D721Med (cell line): Measurements from ENCODE around the gene TBC1D2.

Experiments used
- DNase-seq: peaks from one replicate; pipeline ENCODE4 v3.0.0; 2011; ENCODE audit warnings: low spot score; ENCODE audit not compliant: insufficient read length
- FAIRE-seq: peaks from 2 replicates; lab custom pipeline; 2011; peaks lifted over from hg19 to GRCh38; lab: Jason Lieb, UNC
- TF ChIP-seq, protein P1 (sequence below): IDR thresholded peaks from 2 replicates; pipeline ENCODE4 v1.5.1; 2012; ENCODE audit warnings: mild to moderate bottlenecking, control low read depth; ENCODE audit not compliant: insufficient read depth; ENCODE audit errors: missing control alignments

The TBC1D2 gene

DNA sequence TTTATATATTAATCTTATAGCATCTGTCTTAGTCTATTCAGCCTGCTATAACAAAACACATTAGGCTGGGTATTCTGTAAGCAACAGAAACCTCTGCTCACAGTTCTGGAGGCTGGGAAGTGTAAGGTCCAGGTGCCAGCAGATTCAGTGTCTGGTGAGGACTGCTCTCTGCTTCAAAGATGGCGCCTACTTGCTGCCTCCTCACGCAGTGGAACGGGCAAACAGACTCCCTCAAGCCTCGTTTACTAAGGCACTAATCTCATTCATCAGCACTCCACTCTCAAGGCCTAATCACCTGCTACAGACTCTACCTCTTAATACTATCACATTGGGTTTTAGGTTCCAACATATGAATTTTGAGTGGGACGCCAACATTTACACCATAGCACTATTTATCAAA, 5.2 kb upstream of the TBC1D2 start:
- TF ChIP-seq, protein P1, sequence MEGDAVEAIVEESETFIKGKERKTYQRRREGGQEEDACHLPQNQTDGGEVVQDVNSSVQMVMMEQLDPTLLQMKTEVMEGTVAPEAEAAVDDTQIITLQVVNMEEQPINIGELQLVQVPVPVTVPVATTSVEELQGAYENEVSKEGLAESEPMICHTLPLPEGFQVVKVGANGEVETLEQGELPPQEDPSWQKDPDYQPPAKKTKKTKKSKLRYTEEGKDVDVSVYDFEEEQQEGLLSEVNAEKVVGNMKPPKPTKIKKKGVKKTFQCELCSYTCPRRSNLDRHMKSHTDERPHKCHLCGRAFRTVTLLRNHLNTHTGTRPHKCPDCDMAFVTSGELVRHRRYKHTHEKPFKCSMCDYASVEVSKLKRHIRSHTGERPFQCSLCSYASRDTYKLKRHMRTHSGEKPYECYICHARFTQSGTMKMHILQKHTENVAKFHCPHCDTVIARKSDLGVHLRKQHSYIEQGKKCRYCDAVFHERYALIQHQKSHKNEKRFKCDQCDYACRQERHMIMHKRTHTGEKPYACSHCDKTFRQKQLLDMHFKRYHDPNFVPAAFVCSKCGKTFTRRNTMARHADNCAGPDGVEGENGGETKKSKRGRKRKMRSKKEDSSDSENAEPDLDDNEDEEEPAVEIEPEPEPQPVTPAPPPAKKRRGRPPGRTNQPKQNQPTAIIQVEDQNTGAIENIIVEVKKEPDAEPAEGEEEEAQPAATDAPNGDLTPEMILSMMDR, result no peak
- FAIRE-seq (no peak), DNase-seq (no peak)

DNA sequence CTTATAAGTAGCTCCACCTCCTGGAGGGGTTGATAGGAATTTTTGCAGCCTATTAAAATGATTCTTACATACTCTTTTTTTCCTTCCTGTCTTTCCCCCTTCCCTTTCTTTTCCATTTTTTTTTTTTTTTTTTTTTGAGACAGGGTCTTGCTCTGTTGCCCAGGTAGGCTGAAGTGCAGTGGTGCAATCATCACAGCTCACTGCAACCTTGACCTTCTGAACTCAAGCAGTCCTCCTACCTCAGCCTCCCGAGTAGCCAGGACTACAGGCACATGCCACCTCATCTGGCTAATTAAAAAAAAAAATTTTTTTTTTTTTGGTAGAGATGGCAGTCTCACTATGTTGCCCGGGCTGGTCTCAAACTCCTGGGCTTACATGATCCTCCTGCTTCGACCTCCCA, 4.3 kb upstream of the TBC1D2 start:
- DNase-seq (no peak), FAIRE-seq (no peak)
- TF ChIP-seq, protein P1, result no peak

DNA sequence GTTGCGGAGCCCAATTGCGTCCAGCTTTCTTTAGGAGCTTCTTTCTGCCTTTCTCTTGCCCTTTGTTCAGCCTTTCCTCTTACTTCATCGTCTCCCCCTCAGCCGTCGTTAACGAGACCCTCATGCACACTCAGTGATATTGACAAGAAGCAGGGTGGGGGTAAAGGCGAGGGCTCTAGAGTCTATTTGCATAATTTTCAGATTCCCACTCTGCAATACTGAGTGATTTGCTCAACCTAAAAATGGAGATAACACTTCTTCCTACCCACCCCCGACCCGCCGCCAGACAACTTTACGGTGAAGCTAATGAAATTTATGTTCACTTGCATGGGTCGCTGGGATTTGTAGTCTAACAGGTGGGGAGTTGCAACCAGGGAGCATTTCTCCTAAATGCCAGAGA, 1.3 kb upstream of the TBC1D2 start:
- no peak for DNase-seq
- TF ChIP-seq, protein P1, result no peak
- no peak for FAIRE-seq

DNA sequence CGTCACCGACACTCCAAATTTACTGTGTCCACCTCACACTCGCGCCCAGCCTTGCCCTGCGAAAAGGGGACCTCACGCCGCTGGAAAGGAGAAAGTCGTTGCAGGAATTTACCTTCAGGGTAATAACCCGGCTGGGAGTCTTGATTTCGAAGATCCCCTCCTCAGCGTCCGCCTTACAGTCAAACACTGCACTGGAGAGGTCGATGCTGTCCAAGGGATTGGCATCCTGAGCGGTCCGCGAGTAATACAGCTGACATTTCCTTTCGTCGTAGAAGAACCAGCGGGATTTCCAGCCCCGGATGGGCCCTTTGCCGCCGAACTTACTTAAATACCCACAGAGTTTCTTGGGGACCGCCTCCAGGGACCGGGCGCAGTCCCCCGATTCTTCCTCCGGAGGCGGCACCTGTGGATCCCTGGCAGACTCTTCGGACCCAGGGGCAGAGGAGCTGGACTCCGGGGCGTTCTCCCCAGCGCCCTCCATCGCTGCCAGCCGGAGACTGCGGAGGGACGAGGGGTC, 330 bp downstream of the TBC1D2 start:
- TF ChIP-seq, protein P1, result no peak
- no peak for FAIRE-seq
- peak; percentile 33 for DNase-seq

DNA sequence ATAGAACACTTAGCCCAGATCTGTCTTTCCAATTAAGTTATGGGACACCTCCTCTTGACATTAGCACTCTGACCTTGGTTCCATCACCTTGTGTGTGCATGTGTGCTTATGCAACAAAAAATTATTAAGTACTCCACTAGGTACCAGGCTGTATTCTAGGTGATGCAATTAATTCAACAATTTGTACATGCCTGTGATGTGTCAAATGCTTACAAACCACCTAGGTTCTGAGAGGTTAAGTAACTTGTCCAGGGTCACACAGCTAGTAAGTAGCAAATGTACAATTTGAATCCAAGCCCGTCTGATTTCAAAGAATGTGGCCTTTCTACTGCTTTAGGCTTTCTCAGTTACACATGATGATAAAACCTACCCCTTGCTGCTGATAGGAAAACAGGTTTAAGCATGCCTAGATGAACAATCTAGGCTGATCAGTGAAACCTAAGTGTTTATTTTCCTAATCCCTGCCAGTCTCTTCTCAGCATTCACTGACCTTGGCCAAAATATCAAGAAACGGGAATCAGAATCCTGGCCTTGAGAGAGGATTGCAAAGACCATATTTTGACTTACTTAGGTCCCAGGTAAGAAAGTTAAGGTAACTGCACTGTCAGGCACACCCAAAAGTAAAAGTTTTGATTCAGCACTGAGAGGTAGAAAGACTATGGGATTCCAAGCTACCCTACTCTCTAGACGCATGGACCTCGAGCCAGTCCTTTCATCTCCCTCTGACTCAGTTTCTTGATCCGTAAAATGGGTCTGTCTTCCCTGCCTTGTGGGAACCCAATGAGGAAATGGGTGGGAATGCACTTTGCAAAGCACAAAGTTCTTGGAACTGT, 1.0 kb downstream of the TBC1D2 start:
- TF ChIP-seq, protein P1, result no peak
- FAIRE-seq (no peak), DNase-seq (no peak)

DNA sequence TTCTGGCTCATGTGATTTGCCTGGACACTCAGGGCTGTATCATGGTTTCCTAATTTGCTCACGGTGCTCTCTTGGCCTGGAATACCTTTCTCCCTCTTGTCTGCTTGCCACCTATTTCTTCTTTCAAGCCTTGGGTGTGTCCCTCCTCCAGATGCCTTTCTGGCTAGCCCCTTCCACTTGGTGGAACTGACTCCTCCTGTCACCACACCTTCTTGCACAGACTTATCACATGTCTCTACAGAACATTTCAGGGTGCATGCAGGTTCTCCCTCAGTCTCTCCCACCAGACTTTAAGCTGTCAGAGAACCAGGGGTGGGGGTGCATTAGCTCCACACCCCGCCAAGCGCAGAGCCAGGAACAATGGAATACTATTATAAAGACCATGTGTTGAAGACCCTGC, 1.9 kb downstream of the TBC1D2 start:
- TF ChIP-seq, protein P1, result no peak
- no peak for FAIRE-seq
- DNase-seq, result no peak

DNA sequence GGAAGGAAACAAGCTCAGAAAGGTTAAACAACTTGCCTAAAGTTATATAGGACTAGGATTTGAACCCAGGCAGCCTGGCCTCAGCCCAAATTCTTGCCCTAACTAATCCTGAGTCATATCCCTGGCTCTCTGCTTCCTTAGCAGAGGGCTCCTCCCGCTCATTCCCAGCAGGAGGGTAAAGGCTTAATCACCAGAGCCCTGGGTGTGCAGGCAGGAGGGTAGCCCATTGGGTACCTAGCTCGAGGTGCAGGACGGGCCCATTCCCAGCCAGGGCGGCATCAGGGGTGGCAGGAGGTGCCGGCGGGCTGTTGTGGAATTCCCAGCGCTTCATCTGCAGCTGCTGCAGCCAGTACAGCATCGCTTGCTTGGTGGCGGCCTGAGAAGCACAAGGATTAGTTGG, 3.9 kb downstream of the TBC1D2 start:
- TF ChIP-seq, protein P1, result no peak
- DNase-seq (no peak), FAIRE-seq (no peak)
